SK-N-MC (cell line): ENCODE results near the gene MBD3L3.
"Not testable (repeated sequence)": the region's sequence is repeated elsewhere in the genome, so short reads cannot be mapped to it uniquely, and the experiment has no call there.

Source experiments
- DNase-seq: peaks from one replicate; pipeline ENCODE4 v3.0.0-alpha.2; 2011; ENCODE audit warnings: low read depth, low spot score
- H3K27ac ChIP-seq: fragments of 200-600 bp; sonication (generic); 2 replicates; pipeline ENCODE4 v1.5.1; 2016; ENCODE audit warnings: mixed run types
- H3K36me3 ChIP-seq: fragments of 200-600 bp; sonication (generic); 2 replicates; pipeline ENCODE4 v1.6.1; 2017; ENCODE audit warnings: antibody characterized with exemption, low read length, mixed read lengths; ENCODE audit not compliant: insufficient read depth
- H3K4me3 ChIP-seq: fragments of 200-600 bp; sonication (generic); 2 replicates; pipeline ENCODE4 v1.5.1; 2016
- H3K9ac ChIP-seq: fragments of 200-600 bp; sonication (generic); 2 replicates; pipeline ENCODE4 v1.8.0; 2017; ENCODE audit warnings: mixed run types, mixed read lengths; ENCODE audit not compliant: insufficient read length
- H3K9me3 ChIP-seq: fragments of 200-600 bp; sonication (generic); 2 replicates; pipeline ENCODE4 v1.6.1; 2017; ENCODE audit warnings: low read depth, mild to moderate bottlenecking, antibody characterized with exemption, low read length, moderate library complexity, mixed read lengths
- EZH2 ChIP-seq: fragments of 200-600 bp; sonication (generic); IDR thresholded peaks from one replicate; pipeline ENCODE4 v1.6.1; 2017; ENCODE audit warnings: antibody characterized with exemption
- FOXP2 ChIP-seq: optimal IDR thresholded peaks from 2 replicates; pipeline ENCODE3; 2011; ENCODE audit warnings: mild to moderate bottlenecking, moderate library complexity; ENCODE audit not compliant: insufficient read depth; ENCODE audit errors: extremely low read length, control extremely low read depth
- POLR2AphosphoS5 ChIP-seq: IDR thresholded peaks from 2 replicates; pipeline ENCODE4 v1.6.1; 2012; ENCODE audit warnings: mild to moderate bottlenecking, low read depth, low read length, borderline replicate concordance

MBD3L3 gene

DNA sequence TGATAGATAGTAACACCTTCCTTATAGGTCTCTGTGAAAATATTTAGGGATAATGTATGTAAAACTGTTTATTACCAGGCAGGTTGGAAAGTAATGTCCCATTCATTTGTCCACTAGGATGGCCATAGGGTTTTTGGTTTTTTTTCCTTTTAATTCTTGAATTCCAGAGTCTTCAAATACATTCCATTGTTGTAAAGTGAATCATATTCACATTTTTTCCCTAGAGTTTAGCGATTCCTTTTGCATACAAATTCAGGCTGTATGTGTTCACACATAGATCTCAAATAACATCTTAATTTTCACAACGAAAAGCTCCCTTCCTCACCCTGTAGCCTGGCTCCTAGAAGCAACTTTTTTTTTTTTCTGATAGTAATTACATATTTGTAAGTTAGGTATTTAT is 9.2 kb upstream of the MBD3L3 start:
- DNase-seq: no peak
- H3K36me3 ChIP-seq: peaks cover 19% of the 10 kb centered on the region
- TF ChIP-seq FOXP2 (no peak), EZH2 (no peak), POLR2AphosphoS5 (no peak)

DNA sequence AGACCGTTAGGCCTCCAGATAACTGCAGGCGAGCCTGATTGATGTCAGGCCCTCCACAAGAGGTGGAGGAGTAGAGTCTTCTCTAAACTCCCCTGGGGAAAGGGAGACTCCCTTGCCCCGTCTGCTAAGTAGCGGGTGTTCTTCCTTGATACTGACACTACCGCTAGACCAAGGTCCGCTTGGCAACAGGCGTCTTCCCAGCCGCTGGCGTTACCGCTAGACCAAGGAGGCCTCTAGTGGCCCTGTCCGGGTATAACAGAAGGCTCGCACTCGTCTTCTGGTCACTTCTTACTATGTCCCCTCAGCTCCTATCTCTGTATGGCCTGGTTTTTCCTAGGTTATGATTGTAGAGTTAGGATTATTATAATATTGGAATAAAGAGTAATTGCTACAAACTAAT is 8.6 kb upstream of the MBD3L3 start:
- H3K9ac ChIP-seq, H3K4me3 ChIP-seq, H3K27ac ChIP-seq, H3K9me3 ChIP-seq, DNase-seq: not testable (repeated sequence)
- H3K36me3 ChIP-seq: peaks cover 13% of the 10 kb centered on the region

More for the DNA sequence above, 9.2 kb upstream of the MBD3L3 start:
- Histone ChIP-seq H3K9me3 (no peaks in the 10 kb centered on the region), H3K27ac (no peak overlapping the region), H3K9ac (no peak overlapping the region), H3K4me3 (no peak overlapping the region)

DNA sequence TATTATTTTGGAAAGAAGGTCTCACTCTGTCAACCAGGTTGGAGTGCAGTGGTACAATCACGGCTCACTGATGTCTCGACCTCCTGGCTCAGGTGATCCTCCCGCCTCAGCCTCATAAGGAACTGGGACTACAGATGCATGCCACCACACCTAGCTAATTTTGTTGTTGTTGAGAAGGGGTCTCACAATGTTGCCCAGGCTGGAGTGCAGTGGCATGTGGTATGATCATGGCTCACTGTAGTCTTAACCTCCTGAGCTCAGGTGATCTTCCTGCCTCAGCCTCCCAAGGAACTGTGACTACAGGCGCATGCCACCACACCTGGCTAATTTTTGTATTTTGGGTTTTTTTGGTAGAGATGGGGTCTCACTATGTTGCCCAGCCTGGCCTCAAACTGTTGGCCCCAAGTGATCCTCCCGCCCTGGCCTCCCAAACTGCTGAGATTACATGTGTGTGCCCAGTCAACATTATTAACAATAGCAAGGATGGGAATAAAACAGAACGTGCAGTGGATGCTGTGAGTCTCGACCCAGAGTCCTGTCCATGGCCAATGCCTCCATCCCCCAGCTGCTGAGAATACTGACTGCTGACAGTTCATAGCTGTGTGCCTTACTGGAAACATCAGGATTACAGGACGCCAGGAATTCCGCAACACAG is 5.4 kb upstream of the MBD3L3 start:
- Histone ChIP-seq H3K27ac (no peak overlapping the region), H3K9me3 (no peaks in the 10 kb centered on the region), H3K36me3 (no peaks in the 10 kb centered on the region), H3K4me3 (no peak overlapping the region), H3K9ac (no peak overlapping the region)
- TF ChIP-seq FOXP2 (no peak), EZH2 (no peak), POLR2AphosphoS5 (no peak)
- no peak for DNase-seq

DNA sequence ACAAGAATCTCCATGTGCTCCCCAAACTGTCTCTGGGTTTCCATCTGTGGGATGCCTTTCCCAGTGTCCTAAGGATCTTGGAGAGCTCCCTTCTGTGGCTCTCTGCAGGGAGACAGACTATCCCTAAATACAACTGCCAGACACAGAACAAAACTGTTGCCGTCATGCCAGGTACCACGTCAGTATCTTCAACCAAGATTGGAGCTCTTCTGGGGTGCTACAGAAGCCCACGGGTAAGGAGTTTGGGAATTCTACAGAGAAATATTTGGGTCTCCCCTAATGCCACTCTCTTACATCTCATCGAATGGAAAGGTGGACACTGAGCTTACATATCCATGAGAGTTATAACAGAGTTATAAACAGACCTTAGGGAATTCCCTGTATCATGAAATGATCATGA is 4.9 kb upstream of the MBD3L3 start:
- DNase-seq: no peak
- Histone ChIP-seq H3K36me3 (no peaks in the 10 kb centered on the region), H3K4me3 (no peak overlapping the region), H3K9ac (no peak overlapping the region), H3K27ac (no peak overlapping the region), H3K9me3 (no peaks in the 10 kb centered on the region)
- TF ChIP-seq POLR2AphosphoS5 (no peak), FOXP2 (no peak), EZH2 (no peak)

DNA sequence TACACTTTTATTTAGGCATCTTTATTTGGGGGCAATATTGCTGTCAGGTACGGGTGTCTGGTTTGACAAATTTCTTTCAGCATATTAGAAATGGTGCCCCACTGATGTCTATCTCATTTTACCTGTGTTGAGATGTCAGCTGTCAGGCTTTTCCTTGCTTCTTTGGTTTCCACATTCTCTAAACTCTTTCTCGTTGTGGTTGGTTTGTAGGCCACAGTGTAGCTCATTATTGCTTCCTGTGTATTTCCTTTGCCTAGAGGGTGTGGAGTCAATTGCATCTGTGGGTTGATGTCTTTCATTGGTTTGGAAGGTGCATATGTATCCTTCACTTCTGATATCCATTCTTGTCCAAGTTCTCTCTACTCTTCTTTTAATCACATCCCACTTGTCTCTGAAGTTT is 1.5 kb upstream of the MBD3L3 start:
- H3K36me3 ChIP-seq, H3K9ac ChIP-seq, H3K4me3 ChIP-seq, DNase-seq, H3K9me3 ChIP-seq, H3K27ac ChIP-seq: not testable (repeated sequence)

DNA sequence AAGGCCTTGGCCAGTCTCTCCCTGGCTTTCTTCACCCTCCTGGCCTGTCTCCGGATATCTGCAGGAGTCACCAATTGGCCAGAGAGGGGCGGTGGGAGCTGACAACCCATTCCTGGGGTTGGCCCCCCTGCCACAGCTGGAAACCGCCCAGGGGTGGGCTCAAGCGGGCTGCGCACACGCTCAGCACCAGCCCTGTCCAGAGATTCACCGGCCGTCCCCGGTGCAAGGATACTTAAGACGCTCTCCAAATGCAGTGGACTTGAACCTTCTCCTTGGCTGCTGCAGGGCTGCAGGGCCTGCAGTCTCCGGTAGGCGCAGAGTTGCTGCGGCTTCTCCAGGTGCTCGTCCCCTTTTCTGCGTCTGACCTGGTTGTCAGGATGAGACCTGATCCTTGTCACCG is 2.1 kb downstream of the MBD3L3 start:
- not testable (repeated sequence) for H3K9ac ChIP-seq, H3K9me3 ChIP-seq, H3K36me3 ChIP-seq, H3K4me3 ChIP-seq, DNase-seq, H3K27ac ChIP-seq

DNA sequence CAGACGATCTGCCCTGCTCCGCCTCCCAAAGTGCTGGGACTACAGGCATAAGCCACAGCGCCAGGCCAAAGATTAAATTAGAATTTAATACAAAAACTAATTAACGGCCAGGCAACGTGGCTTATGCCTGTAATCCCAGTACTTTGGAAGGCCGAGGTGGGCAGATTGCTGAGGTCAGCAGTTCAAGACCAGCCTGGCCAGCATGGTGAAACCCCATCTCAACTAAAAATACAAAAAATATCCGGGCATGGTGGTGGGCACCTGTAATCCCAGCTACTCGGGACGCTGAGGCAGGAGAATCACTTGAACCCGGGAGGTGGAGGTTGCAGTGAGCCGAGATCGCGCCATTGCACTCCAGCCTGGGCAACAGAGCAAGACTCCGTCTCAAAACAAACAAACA is 2.8 kb downstream of the MBD3L3 start:
- H3K36me3 ChIP-seq, DNase-seq, H3K4me3 ChIP-seq, H3K9me3 ChIP-seq, H3K27ac ChIP-seq, H3K9ac ChIP-seq: not testable (repeated sequence)

DNA sequence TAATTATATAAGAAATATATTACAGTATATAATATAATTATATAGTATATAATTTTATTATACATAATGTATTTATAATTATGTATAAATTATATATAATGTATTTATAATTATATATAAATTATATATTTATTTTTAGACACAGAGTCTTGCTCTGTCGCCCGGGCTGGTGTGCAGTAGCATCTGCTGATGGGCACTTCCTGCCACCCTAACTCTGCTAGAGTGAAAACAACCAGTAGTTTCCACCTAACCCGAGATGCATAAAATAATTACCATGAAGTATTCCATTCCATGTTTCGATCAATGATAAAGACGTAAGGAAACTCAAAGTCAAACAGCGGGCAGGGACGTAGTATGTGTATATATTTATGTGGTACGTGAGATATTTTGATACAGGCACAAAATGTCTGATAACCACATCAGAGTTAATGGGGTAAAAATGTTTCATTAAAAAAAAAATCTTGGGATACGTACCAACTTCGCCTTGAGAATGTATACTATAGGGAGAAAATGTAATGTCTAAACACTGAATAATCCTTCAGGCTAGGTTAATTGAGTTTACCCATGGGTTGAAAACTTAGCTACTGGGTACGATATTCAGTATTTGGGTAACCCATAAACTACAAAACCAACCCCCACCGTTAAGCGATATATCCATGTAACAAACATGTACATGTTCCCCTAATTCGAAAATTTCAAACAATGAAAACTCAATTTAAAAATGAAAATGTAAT is 3.7 kb downstream of the MBD3L3 start:
- H3K27ac ChIP-seq, H3K36me3 ChIP-seq, H3K9me3 ChIP-seq, H3K4me3 ChIP-seq, DNase-seq, H3K9ac ChIP-seq: not testable (repeated sequence)

DNA sequence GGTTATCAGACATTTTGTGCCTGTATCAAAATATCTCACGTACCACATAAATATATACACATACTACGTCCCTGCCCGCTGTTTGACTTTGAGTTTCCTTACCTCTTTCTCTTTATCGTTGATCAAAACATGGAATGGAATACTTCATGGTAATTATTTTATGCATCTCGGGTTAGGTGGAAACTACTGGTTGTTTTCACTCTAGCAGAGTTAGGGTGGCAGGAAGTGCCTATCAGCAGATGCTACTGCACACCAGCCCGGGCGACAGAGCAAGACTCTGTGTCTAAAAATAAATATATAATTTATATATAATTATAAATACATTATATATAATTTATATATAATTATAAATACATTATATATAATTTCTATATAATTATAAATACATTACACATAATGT is 5.6 kb downstream of the MBD3L3 start:
- not testable (repeated sequence) for H3K4me3 ChIP-seq, H3K36me3 ChIP-seq, H3K27ac ChIP-seq, H3K9me3 ChIP-seq, H3K9ac ChIP-seq, DNase-seq

DNA sequence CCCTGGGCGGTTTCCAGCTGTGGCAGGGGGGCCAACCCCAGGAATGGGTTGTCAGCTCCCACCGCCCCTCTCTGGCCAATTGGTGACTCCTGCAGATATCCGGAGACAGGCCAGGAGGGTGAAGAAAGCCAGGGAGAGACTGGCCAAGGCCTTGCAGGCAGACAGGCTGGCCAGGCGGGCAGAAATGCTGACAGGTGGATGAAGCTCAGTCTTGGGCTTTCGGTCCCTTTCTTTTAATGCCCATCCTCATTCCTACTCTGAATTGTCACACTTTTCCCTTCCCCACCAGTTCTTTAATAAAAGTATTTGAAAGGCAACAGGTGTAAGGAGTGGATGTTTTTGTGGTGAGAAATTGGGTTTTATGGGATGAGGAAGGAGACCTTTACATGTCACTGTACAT is 7.1 kb downstream of the MBD3L3 start:
- not testable (repeated sequence) for H3K9ac ChIP-seq, H3K27ac ChIP-seq, H3K9me3 ChIP-seq, H3K4me3 ChIP-seq, DNase-seq, H3K36me3 ChIP-seq

DNA sequence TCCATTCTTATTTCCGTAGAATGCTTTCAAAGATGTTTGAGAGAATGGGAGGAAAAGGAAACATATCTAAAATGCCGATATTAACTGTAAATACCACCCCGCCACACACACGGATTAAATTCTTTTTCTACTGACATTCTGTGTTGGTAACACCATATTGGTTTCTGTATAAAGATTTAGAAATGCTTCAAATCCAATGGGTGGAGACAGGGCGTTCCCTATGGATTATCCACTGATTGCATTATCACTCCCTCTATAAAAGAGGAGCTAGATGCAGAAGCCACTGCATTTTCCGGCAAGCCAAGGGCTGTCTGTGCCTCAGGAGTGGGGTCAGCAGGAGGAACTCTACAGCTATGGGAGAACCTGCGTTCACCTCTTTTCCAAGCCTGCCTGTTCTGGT is 9.5 kb downstream of the MBD3L3 start, which contains the start of gene MBD3L2:
TSS of gene MBD3L2 (plus strand) at position 301 of the 400 bp plus-strand sequence. CDS start at position 354, 53 bp downstream.
- H3K36me3 ChIP-seq, H3K4me3 ChIP-seq, H3K9ac ChIP-seq, H3K27ac ChIP-seq, DNase-seq, H3K9me3 ChIP-seq: not testable (repeated sequence)

DNA sequence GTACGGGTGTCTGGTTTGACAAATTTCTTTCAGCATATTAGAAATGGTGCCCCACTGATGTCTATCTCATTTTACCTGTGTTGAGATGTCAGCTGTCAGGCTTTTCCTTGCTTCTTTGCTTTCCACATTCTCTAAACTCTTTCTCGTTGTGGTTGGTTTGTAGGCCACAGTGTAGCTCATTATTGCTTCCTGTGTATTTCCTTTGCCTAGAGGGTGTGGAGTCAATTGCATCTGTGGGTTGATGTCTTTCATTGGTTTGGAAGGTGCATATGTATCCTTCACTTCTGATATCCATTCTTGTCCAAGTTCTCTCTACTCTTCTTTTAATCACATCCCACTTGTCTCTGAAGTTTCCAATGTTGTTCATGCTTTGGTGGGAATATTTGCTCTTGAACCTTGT is 16.9 kb downstream of the MBD3L3 start:
- not testable (repeated sequence) for H3K27ac ChIP-seq, DNase-seq, H3K4me3 ChIP-seq, H3K9ac ChIP-seq, H3K9me3 ChIP-seq, H3K36me3 ChIP-seq

DNA sequence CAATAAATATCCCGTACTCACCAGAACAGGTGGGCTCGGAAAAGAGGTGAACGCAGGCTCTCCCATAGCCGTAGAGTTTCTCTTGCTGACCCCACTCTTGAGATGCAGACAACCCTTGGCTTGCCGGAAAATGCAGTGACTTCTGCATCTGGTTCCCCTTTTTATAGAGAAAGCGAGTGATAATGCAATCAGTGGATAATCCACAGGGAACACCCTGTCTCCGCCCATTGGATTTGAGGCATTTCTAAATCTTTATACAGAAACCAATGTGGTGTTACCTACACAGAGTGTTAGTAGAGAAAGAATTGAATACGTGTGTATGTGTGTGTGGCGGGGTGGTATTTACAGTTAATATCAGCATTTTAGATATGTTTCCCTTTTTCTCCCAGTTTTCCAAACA is 18.4 kb downstream of the MBD3L3 start, which contains the start of gene MBD3L4:
TSS of gene MBD3L4 (minus strand) at position 101 of the 400 bp plus-strand sequence. CDS start at position 66, 35 bp downstream.
- H3K9ac ChIP-seq, H3K4me3 ChIP-seq: not testable (repeated sequence)

DNA sequence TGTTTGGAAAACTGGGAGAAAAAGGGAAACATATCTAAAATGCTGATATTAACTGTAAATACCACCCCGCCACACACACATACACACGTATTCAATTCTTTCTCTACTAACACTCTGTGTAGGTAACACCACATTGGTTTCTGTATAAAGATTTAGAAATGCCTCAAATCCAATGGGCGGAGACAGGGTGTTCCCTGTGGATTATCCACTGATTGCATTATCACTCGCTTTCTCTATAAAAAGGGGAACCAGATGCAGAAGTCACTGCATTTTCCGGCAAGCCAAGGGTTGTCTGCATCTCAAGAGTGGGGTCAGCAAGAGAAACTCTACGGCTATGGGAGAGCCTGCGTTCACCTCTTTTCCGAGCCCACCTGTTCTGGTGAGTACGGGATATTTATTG is 28.2 kb downstream of the MBD3L3 start, which contains the start of gene MBD3L5:
TSS of gene MBD3L5 (plus strand) at position 301 of the 400 bp plus-strand sequence. CDS start at position 335, 34 bp downstream.
- not testable (repeated sequence) for H3K4me3 ChIP-seq, DNase-seq, H3K9me3 ChIP-seq, H3K27ac ChIP-seq, H3K9ac ChIP-seq, H3K36me3 ChIP-seq

More for the DNA sequence above, 18.4 kb downstream of the MBD3L3 start, which contains the start of gene MBD3L4:
- H3K27ac ChIP-seq, H3K36me3 ChIP-seq, H3K9me3 ChIP-seq, DNase-seq: not testable (repeated sequence)
